GM19023 (cell line): ENCODE results near the gene TXNRD2.
A peak's percentile ranks its signal among the peaks of the same experiment; 100 is the strongest.
"Not testable (repeated sequence)": the region's sequence is repeated elsewhere in the genome, so short reads cannot be mapped to it uniquely, and the experiment has no call there.

Experiments used
- ATAC-seq: cut with Tn5 transposase; IDR thresholded peaks from one replicate; pipeline ENCODE4 v1.9.1; 2021; ENCODE audit warnings: mild to moderate bottlenecking, moderate library complexity; ENCODE audit not compliant: unreplicated experiment

The TXNRD2 gene

GRCh38 chr22:19955241-19956128 lies 13.9 kb upstream of the TXNRD2 start:
- ATAC-seq, result no peak

GRCh38 chr22:19951346-19951745 lies 9.7 kb upstream of the TXNRD2 start:
- no peak for ATAC-seq

- ATAC-seq, result no peak
Observed at GRCh38 chr22:19948057-19948760, 6.6 kb upstream of the TXNRD2 start.

GRCh38 chr22:19943082-19944026 lies 1.7 kb upstream of the TXNRD2 start:
- no peak for ATAC-seq

- peak; percentile 43 for ATAC-seq
Observed at GRCh38 chr22:19942157-19943081, 801 bp upstream of the TXNRD2 start.

- ATAC-seq, result no peak
Observed at GRCh38 chr22:19940536-19941364, 868 bp downstream of the TXNRD2 start.

- no peak for ATAC-seq
Observed at GRCh38 chr22:19937616-19938473, 3.8 kb downstream of the TXNRD2 start.

GRCh38 chr22:19936513-19936912 lies 5.1 kb downstream of the TXNRD2 start:
- no peak for ATAC-seq

- ATAC-seq, result not testable (repeated sequence)
Observed at GRCh38 chr22:19935123-19935718, 6.4 kb downstream of the TXNRD2 start.

- ATAC-seq, result no peak
Observed at GRCh38 chr22:19933341-19934241, 8.0 kb downstream of the TXNRD2 start.

GRCh38 chr22:19932367-19933206 lies 9.0 kb downstream of the TXNRD2 start:
- ATAC-seq, result no peak

- ATAC-seq, result no peak
Observed at GRCh38 chr22:19931514-19931913, 10.1 kb downstream of the TXNRD2 start.

GRCh38 chr22:19930551-19931486 lies 10.8 kb downstream of the TXNRD2 start:
- no peak for ATAC-seq
